HepG2 (cell line): ENCODE results near the gene FSIP1. TPM values are rescaled to one million over a fixed set of nuclear protein-coding genes. Genes with fewer than 3 reads are reported as not detected.

Experiments
- DNMT1 ChIP-seq: sonication (generic); formaldehyde crosslinking; IDR thresholded peaks from 2 replicates; pipeline ENCODE4 v1.5.1; 2020; ENCODE audit warnings: mild to moderate bottlenecking, missing genetic modification reagents
- ZNF407 ChIP-seq: sonication (generic); formaldehyde crosslinking; IDR thresholded peaks from one replicate; pipeline ENCODE4 v1.5.1; 2020; ENCODE audit warnings: mild to moderate bottlenecking, missing genetic modification reagents; ENCODE audit errors: not compliant biosample characterization
- polyA plus RNA-seq, 8 experiments: library from polyadenylated mRNA; depleted of rRNA in 3 of 8; stranded (reverse) in 7 of 8; unstranded in 1 of 8; fragments of >200 nt; fragmentation: Illumina TruSeq in 4 of 8; extraction: Trizol in 4 of 8; gene quantifications; 2 replicates each; pipeline versions ENCODE4 v1.2.1 to v1.2.3, GENCODE V29; 2011 to 2016; ENCODE audit warnings: low read depth in 4 of 8, missing spikeins in 1 of 8, mixed read lengths in 1 of 8; ENCODE audit not compliant: insufficient read depth in 1 of 8
- total RNA-seq, 5 experiments: library from RNA; depleted of rRNA; stranded (reverse); fragments of >200 nt; fragmentation: Illumina TruSeq; extraction: Trizol; gene quantifications; 2 replicates each; pipeline ENCODE4 v1.2.3, GENCODE V29; 2016; ENCODE audit warnings: low read depth in 1 of 5
- TF ChIP-seq, protein P1 (sequence below): sonication (generic); formaldehyde crosslinking; IDR thresholded peaks from 2 replicates; pipeline ENCODE4 v1.5.0; 2020; ENCODE audit warnings: mild to moderate bottlenecking, missing genetic modification reagents, borderline replicate concordance
- TF ChIP-seq, protein P2 (sequence below): IDR thresholded peaks from 2 replicates; pipeline ENCODE4 v1.6.1; 2016

The FSIP1 gene
- total and polyA plus RNA-seq, 2 of the 13 experiments (the other 11 are each of a cell fraction or from before 2014, with no cell fraction given), result 0.18 TPM; not detected in 1

GRCh38 chr15:39792844-39793335 lies 10.2 kb upstream of the FSIP1 start (continued):
- no peak for TF ChIP-seq ZNF407
- TF ChIP-seq, protein P1, sequence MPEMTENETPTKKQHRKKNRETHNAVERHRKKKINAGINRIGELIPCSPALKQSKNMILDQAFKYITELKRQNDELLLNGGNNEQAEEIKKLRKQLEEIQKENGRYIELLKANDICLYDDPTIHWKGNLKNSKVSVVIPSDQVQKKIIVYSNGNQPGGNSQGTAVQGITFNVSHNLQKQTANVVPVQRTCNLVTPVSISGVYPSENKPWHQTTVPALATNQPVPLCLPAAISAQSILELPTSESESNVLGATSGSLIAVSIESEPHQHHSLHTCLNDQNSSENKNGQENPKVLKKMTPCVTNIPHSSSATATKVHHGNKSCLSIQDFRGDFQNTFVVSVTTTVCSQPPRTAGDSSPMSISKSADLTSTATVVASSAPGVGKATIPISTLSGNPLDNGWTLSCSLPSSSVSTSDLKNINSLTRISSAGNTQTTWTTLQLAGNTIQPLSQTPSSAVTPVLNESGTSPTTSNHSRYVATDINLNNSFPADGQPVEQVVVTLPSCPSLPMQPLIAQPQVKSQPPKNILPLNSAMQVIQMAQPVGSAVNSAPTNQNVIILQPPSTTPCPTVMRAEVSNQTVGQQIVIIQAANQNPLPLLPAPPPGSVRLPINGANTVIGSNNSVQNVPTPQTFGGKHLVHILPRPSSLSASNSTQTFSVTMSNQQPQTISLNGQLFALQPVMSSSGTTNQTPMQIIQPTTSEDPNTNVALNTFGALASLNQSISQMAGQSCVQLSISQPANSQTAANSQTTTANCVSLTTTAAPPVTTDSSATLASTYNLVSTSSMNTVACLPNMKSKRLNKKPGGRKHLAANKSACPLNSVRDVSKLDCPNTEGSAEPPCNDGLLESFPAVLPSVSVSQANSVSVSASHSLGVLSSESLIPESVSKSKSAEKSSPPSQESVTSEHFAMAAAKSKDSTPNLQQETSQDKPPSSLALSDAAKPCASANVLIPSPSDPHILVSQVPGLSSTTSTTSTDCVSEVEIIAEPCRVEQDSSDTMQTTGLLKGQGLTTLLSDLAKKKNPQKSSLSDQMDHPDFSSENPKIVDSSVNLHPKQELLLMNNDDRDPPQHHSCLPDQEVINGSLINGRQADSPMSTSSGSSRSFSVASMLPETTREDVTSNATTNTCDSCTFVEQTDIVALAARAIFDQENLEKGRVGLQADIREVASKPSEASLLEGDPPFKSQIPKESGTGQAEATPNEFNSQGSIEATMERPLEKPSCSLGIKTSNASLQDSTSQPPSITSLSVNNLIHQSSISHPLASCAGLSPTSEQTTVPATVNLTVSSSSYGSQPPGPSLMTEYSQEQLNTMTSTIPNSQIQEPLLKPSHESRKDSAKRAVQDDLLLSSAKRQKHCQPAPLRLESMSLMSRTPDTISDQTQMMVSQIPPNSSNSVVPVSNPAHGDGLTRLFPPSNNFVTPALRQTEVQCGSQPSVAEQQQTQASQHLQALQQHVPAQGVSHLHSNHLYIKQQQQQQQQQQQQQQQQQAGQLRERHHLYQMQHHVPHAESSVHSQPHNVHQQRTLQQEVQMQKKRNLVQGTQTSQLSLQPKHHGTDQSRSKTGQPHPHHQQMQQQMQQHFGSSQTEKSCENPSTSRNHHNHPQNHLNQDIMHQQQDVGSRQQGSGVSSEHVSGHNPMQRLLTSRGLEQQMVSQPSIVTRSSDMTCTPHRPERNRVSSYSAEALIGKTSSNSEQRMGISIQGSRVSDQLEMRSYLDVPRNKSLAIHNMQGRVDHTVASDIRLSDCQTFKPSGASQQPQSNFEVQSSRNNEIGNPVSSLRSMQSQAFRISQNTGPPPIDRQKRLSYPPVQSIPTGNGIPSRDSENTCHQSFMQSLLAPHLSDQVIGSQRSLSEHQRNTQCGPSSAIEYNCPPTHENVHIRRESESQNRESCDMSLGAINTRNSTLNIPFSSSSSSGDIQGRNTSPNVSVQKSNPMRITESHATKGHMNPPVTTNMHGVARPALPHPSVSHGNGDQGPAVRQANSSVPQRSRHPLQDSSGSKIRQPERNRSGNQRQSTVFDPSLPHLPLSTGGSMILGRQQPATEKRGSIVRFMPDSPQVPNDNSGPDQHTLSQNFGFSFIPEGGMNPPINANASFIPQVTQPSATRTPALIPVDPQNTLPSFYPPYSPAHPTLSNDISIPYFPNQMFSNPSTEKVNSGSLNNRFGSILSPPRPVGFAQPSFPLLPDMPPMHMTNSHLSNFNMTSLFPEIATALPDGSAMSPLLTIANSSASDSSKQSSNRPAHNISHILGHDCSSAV (CRISPR knock-in tag), result no peak
- no peak for TF ChIP-seq DNMT1 (CRISPR knock-in tag)
- TF ChIP-seq, protein P2, sequence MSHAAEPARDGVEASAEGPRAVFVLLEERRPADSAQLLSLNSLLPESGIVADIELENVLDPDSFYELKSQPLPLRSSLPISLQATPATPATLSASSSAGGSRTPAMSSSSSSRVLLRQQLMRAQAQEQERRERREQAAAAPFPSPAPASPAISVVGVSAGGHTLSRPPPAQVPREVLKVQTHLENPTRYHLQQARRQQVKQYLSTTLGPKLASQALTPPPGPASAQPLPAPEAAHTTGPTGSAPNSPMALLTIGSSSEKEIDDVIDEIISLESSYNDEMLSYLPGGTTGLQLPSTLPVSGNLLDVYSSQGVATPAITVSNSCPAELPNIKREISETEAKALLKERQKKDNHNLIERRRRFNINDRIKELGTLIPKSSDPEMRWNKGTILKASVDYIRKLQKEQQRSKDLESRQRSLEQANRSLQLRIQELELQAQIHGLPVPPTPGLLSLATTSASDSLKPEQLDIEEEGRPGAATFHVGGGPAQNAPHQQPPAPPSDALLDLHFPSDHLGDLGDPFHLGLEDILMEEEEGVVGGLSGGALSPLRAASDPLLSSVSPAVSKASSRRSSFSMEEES (CRISPR knock-in tag), result no peak
- TF ChIP-seq, all 625 proteins: peak for 0
